Liver (tissue), 9 donors: Measurements from ENCODE around the gene CCNB1IP1. TPM values are rescaled to one million over a fixed set of nuclear protein-coding genes. Genes with fewer than 3 reads are reported as not detected.

Experiments
- DNase-seq: peaks from one replicate; pipeline ENCODE4 v3.0.0-alpha.2; 2017; ENCODE audit warnings: low spot score
- H3K27ac ChIP-seq, 2 donors: one replicate each; pipeline ENCODE4 v1.7.0; 2013; ENCODE audit warnings: inconsistent platforms in 2 of 2, low read length in 2 of 2, control low read depth in 1 of 2, low read depth in 1 of 2, mild to moderate bottlenecking in 1 of 2
- H3K27me3 ChIP-seq, 4 donors: one replicate each; pipeline versions ENCODE4 v1.6.1 to v1.7.0; 2013; ENCODE audit warnings: low read length in 3 of 4, inconsistent platforms in 1 of 4, mild to moderate bottlenecking in 1 of 4, moderate library complexity in 1 of 4; ENCODE audit not compliant: control insufficient read depth in 4 of 4, insufficient read depth in 4 of 4
- H3K36me3 ChIP-seq, 4 donors: one replicate each; pipeline versions ENCODE4 v1.6.1 to v1.7.0; 2013; ENCODE audit warnings: low read length in 3 of 4, mild to moderate bottlenecking in 3 of 4, low read depth in 1 of 4, moderate library complexity in 1 of 4; ENCODE audit not compliant: control insufficient read depth in 4 of 4, insufficient read depth in 3 of 4
- H3K4me1 ChIP-seq, 4 donors: one replicate each; pipeline versions ENCODE4 v1.6.1 to v1.7.0; 2013; ENCODE audit warnings: low read length in 3 of 4, mild to moderate bottlenecking in 3 of 4, moderate library complexity in 1 of 4; ENCODE audit not compliant: control insufficient read depth in 4 of 4, insufficient read depth in 4 of 4
- H3K4me3 ChIP-seq, 3 donors: one replicate each; pipeline versions ENCODE4 v1.6.1 to v1.7.0; 2013; ENCODE audit warnings: low read length in 3 of 3, control low read depth in 1 of 3, low read depth in 1 of 3, mild to moderate bottlenecking in 1 of 3
- H3K9ac ChIP-seq, 2 donors: one replicate each; pipeline ENCODE4 v1.7.0; 2013; ENCODE audit warnings: low read length in 2 of 2, mild to moderate bottlenecking in 2 of 2, moderate library complexity in 2 of 2, control low read depth in 1 of 2, low read depth in 1 of 2
- H3K9me3 ChIP-seq, 4 donors: one replicate each; pipeline versions ENCODE4 v1.6.1 to v1.7.0; 2013; ENCODE audit warnings: low read length in 3 of 4; ENCODE audit not compliant: control insufficient read depth in 4 of 4
- ATF3 ChIP-seq: IDR thresholded peaks from 2 replicates; pipeline ENCODE4 v1.6.1; 2016; ENCODE audit warnings: antibody characterized with exemption
- CTCF ChIP-seq: fragments of 150-350 bp; IDR thresholded peaks from 2 replicates; pipeline ENCODE4 v1.5.1; 2017; ENCODE audit warnings: improper control_type of control experiment, low read depth, low read length; ENCODE audit not compliant: missing input control
- EGR1 ChIP-seq, 2 donors: IDR thresholded peaks; 2 replicates each; pipeline ENCODE4 v1.6.1; 2016 to 2018; ENCODE audit warnings: antibody characterized with exemption in 2 of 2, low read depth in 2 of 2
- FOXA1 ChIP-seq: IDR thresholded peaks from 2 replicates; pipeline ENCODE4 v1.6.1; 2016; ENCODE audit warnings: antibody characterized with exemption
- FOXA2 ChIP-seq: IDR thresholded peaks from 2 replicates; pipeline ENCODE4 v1.6.1; 2016; ENCODE audit warnings: antibody characterized with exemption
- GABPA ChIP-seq, 2 donors: IDR thresholded peaks in 1 of 2; conservative IDR thresholded peaks in 1 of 2; 2 replicates each; pipeline ENCODE4 v1.6.1; 2016; ENCODE audit warnings: antibody characterized with exemption in 2 of 2, mild to moderate bottlenecking in 1 of 2, moderate library complexity in 1 of 2
- HNF4A ChIP-seq, 2 donors: conservative IDR thresholded peaks; 2 replicates each; pipeline ENCODE4 v1.6.1; 2016; ENCODE audit warnings: antibody characterized with exemption in 2 of 2, mild to moderate bottlenecking in 2 of 2
- HNF4G ChIP-seq: IDR thresholded peaks from 2 replicates; pipeline ENCODE4 v1.6.1; 2016; ENCODE audit warnings: antibody characterized with exemption
- JUND ChIP-seq, 2 donors: IDR thresholded peaks; 2 replicates each; pipeline ENCODE4 v1.6.1; 2016; ENCODE audit warnings: antibody characterized with exemption in 2 of 2
- MAX ChIP-seq: IDR thresholded peaks from 2 replicates; pipeline ENCODE4 v1.6.1; 2016; ENCODE audit warnings: antibody characterized with exemption
- NR2F2 ChIP-seq: IDR thresholded peaks from 2 replicates; pipeline ENCODE4 v1.6.1; 2016; ENCODE audit warnings: antibody characterized with exemption
- RAD21 ChIP-seq, 2 donors: IDR thresholded peaks; 2 replicates each; pipeline ENCODE4 v1.6.1; 2016; ENCODE audit warnings: antibody characterized with exemption in 2 of 2, mild to moderate bottlenecking in 2 of 2
- REST ChIP-seq: IDR thresholded peaks from 2 replicates; pipeline ENCODE4 v1.6.1; 2016; ENCODE audit warnings: antibody characterized with exemption, mild to moderate bottlenecking
- RXRA ChIP-seq, 2 donors: IDR thresholded peaks; 2 replicates each; pipeline ENCODE4 v1.6.1; 2017 to 2018; ENCODE audit warnings: antibody characterized with exemption in 2 of 2, mild to moderate bottlenecking in 1 of 2
- SP1 ChIP-seq: IDR thresholded peaks from 2 replicates; pipeline ENCODE4 v1.6.1; 2018; ENCODE audit warnings: antibody characterized with exemption, mild to moderate bottlenecking
- TAF1 ChIP-seq: conservative IDR thresholded peaks from 2 replicates; pipeline ENCODE4 v1.6.1; 2016; ENCODE audit warnings: antibody characterized with exemption, mild to moderate bottlenecking
- YY1 ChIP-seq: IDR thresholded peaks from 2 replicates; pipeline ENCODE4 v1.6.1; 2016; ENCODE audit warnings: antibody characterized with exemption, mild to moderate bottlenecking
- ZBTB33 ChIP-seq: IDR thresholded peaks from 2 replicates; pipeline ENCODE4 v1.6.1; 2016; ENCODE audit warnings: antibody characterized with exemption
- WGBS: extraction: QIAGEN DNeasy Blood & Tissue Kit; methylation state at CpG from one replicate; pipeline ENCODE4 v1.1.7; 2013; 5-methylcytosine and 5-hydroxymethylcytosine counted together
- polyA plus RNA-seq, 2 donors: library from polyadenylated mRNA; stranded (reverse) in 1 of 2; unstranded in 1 of 2; fragments of 200-250 nt in 1 of 2; fragments of >200 nt in 1 of 2; fragmentation: Nextera tagmentation in 1 of 2; extraction: Ambion mirVana in 1 of 2; gene quantifications; one replicate each; pipeline versions ENCODE4 v1.2.1 to v1.2.3, GENCODE V29; 2013 to 2015
- total RNA-seq, 2 donors: library from RNA; depleted of rRNA; stranded (reverse); fragments of >200 nt; gene quantifications; one replicate each; pipeline ENCODE4 v1.2.3, GENCODE V29; 2014
- donor health status: healthy.
- donor health status: healthy.
- donor health status: healthy.
- donor health status: healthy.
- donor health status: healthy.

Gene CCNB1IP1
- total RNA-seq (10 to 100 TPM; 14.5 to 31.0 TPM), polyA plus RNA-seq (10 to 100 TPM; 14.9 to 16.5 TPM)

- WGBS: under 1% methylated on average over 19 of the region's 19 CpGs
- Histone ChIP-seq H3K27me3 (no peaks in the 10 kb centered on the region), H3K4me3 (peak within 1 kb of the TSS; percentile 53 to 98 (median 79)), H3K9ac (peak within 1 kb of the TSS; percentile 52 to 98), H3K9me3 (no peaks in the 10 kb centered on the region), H3K36me3 (peaks cover 0 to 11% (median 1%) of the 10 kb centered on the region in 4 donors), H3K27ac (peak within 1 kb of the TSS; percentile 81 to 97), H3K4me1 (peaks cover 9 to 47% (median 39%) of the 10 kb centered on the region in 4 donors)
- TF ChIP-seq YY1 (no peak), EGR1 (IDR thresholded peaks at IDR 0.05; ENCODE audit: low read depth in 2 of 2) (no peak), JUND (IDR thresholded peaks at IDR 0.05) (peak; percentile 93 to 94), HNF4A (conservative IDR thresholded peaks at IDR 0.05) (no peak), GABPA (IDR thresholded peaks at IDR 0.05 in 1 of 2, conservative IDR thresholded peaks at IDR 0.05 in 1 of 2) (peak; percentile 39 to 65), FOXA1 (no peak), TAF1 (peak; percentile 54), ATF3 (no peak), RXRA (IDR thresholded peaks at IDR 0.05) (peak in 1 of 2 donors; percentile 69), REST (peak; percentile 87), SP1 (peak; percentile 56), MAX (no peak), CTCF (no peak), ZBTB33 (peak; percentile 24), RAD21 (IDR thresholded peaks at IDR 0.05) (no peak), FOXA2 (no peak), NR2F2 (no peak), HNF4G (no peak)
- peak; percentile 41 for DNase-seq
Measured at GRCh38 chr14:20332788-20333493, at the start of gene CCNB1IP1. CCNB1IP1 (minus strand) TSS chr14:20333279; CDS start chr14:20316523, 16,756 bp downstream.
